Naive thymus-derived CD4-positive, alpha-beta T cell (primary cell): ENCODE data around the gene THBS3. TPM values are rescaled to one million over a fixed set of nuclear protein-coding genes. Genes with fewer than 3 reads are reported as not detected.
"Not testable (repeated sequence)": the region's sequence is repeated elsewhere in the genome, so short reads cannot be mapped to it uniquely, and the experiment has no call there.

ENCODE experiments used
- ATAC-seq: fragments of 150-1000 bp; cut with Tn5 transposase; 2 replicates; pipeline ENCODE4 v1.10.0; 2021; ENCODE audit warnings: mild to moderate bottlenecking, moderate library complexity
- CTCF ChIA-PET: fragments of 350-600 bp; sonication (Branson Sonifier 250); formaldehyde crosslinking; loops from one replicate; lab custom pipeline; 2021; ENCODE audit warnings: antibody characterized with exemption; lab: Charles Lee
- POLR2A ChIA-PET: fragments of 350-600 bp; sonication (Branson Sonifier 250); formaldehyde crosslinking; loops from one replicate; lab custom pipeline; 2021; ENCODE audit warnings: antibody characterized with exemption, inconsistent platforms; lab: Charles Lee
- DNase-seq, 9 donors: peaks; one replicate each; pipeline versions ENCODE4 v3.0.0 to v3.0.0-alpha.2; 2020 to 2022; ENCODE audit warnings: mixed read lengths in 1 of 9
- H3K27ac ChIP-seq: one replicate; pipeline ENCODE4 v1.7.0; 2013; ENCODE audit warnings: mild to moderate bottlenecking, low read depth, low read length, moderate library complexity
- H3K27me3 ChIP-seq, 2 donors: one replicate each; pipeline ENCODE4 v1.7.0; 2013; ENCODE audit warnings: low read length in 2 of 2, mild to moderate bottlenecking in 2 of 2, moderate library complexity in 2 of 2; ENCODE audit not compliant: control insufficient read depth in 2 of 2, insufficient read depth in 2 of 2
- H3K36me3 ChIP-seq, 3 experiments: 1 replicate in 2 of 3; 2 replicates in 1 of 3; pipeline ENCODE4 v1.7.0; 2013; ENCODE audit warnings: low read length in 3 of 3, mild to moderate bottlenecking in 3 of 3, moderate library complexity in 1 of 3; ENCODE audit not compliant: insufficient read depth in 3 of 3, control insufficient read depth in 2 of 3
- H3K4me1 ChIP-seq, 2 donors: one replicate each; pipeline ENCODE4 v1.7.0; 2013; ENCODE audit warnings: low read length in 2 of 2, mild to moderate bottlenecking in 2 of 2, moderate library complexity in 1 of 2; ENCODE audit not compliant: control insufficient read depth in 2 of 2, insufficient read depth in 2 of 2
- H3K4me3 ChIP-seq: 2 replicates; pipeline ENCODE4 v1.7.0; 2013; ENCODE audit warnings: mild to moderate bottlenecking, low read length
- H3K9me3 ChIP-seq, 3 experiments: 1 replicate in 2 of 3; 2 replicates in 1 of 3; pipeline ENCODE4 v1.7.0; 2013; ENCODE audit warnings: low read length in 3 of 3; ENCODE audit not compliant: control insufficient read depth in 2 of 3
- H3K27ac Mint-ChIP-seq, 9 donors: one replicate each; pipeline ENCODE4 v1.8.0; 2020 to 2022; ENCODE audit warnings: mixed read lengths in 9 of 9, mild to moderate bottlenecking in 8 of 9, moderate library complexity in 5 of 9, inconsistent platforms in 2 of 9
- H3K27me3 Mint-ChIP-seq, 5 donors: one replicate each; pipeline ENCODE4 v1.8.0; 2021 to 2022; ENCODE audit warnings: mixed read lengths in 5 of 5, mild to moderate bottlenecking in 1 of 5
- H3K36me3 Mint-ChIP-seq, 5 donors: one replicate each; pipeline ENCODE4 v1.8.0; 2020 to 2022; ENCODE audit warnings: mixed read lengths in 5 of 5, mild to moderate bottlenecking in 3 of 5, inconsistent platforms in 1 of 5
- H3K4me1 Mint-ChIP-seq, 7 donors: one replicate each; pipeline ENCODE4 v1.8.0; 2020 to 2022; ENCODE audit warnings: mixed read lengths in 7 of 7, mild to moderate bottlenecking in 3 of 7, inconsistent platforms in 1 of 7
- H3K4me3 Mint-ChIP-seq, 10 donors: one replicate each; pipeline ENCODE4 v1.8.0; 2020 to 2022; ENCODE audit warnings: mild to moderate bottlenecking in 10 of 10, mixed read lengths in 10 of 10, moderate library complexity in 6 of 10, inconsistent platforms in 2 of 10
- H3K9me3 Mint-ChIP-seq, 11 donors: one replicate each; pipeline ENCODE4 v1.8.0; 2020 to 2022; ENCODE audit warnings: mixed read lengths in 11 of 11, mild to moderate bottlenecking in 4 of 11, inconsistent platforms in 1 of 11, moderate library complexity in 1 of 11
- intact Hi-C, 2 donors: fragments of 100-400 bp; cut with micrococcal nuclease; formaldehyde crosslinking; loops; one replicate each; pipeline ENCODE4 v1.15.1; 2023
- polyA plus RNA-seq, 2 donors: library from polyadenylated mRNA; unstranded; fragments of 300-500 nt; fragmentation: Illumina TruSeq; gene quantifications; one replicate each; pipeline ENCODE4 v1.2.3, GENCODE V29; 2021
- total RNA-seq, 6 experiments: library from RNA in 5 of 6; stranded (reverse) in 5 of 6; gene quantifications; 1 replicate in 5 of 6; 2 replicates in 1 of 6; pipeline ENCODE4 v1.2.3 and lab custom pipeline; 2021 to 2026

THBS3 gene
- total and polyA plus RNA-seq, 7 experiments from 2014 or later = 0.87 to 35.9 (median 26.8) TPM

GRCh38 chr1:155250246-155250632, 42.5 kb upstream of the THBS3 start:
- ChIA-PET CTCF (interaction anchor here (0.6 to 6.4 kb wide), 24 partner anchors 8 to 1134 kb away, joined by 3 to 105 read pairs (median 4); partner anchors contain the start of genes CLK2, FDPS, MTX1 and RUSC1), POLR2A (interaction anchor here (0.6 to 4.0 kb wide), 8 partner anchors 9 to 132 kb away, joined by 3 to 34 read pairs (median 4); partner anchors contain the start of gene SCAMP3)
- no peaks in the 10 kb centered on the region for H3K27me3 ChIP-seq
- no peaks in the 10 kb centered on the region for H3K9me3 Mint-ChIP-seq
- H3K27me3 Mint-ChIP-seq = no peaks in the 10 kb centered on the region
- H3K9me3 ChIP-seq = no peaks in the 10 kb centered on the region
- peak overlapping the region; percentile 45 to 83 (median 68) for H3K4me3 Mint-ChIP-seq
- no peaks in the 10 kb centered on the region for H3K36me3 ChIP-seq
- peak in 1 of 9 donors; percentile 26 for DNase-seq
- H3K27ac Mint-ChIP-seq = peak overlapping the region in 5 of 9 donors; percentile 38 to 86 (median 75)
- intact Hi-C loops = loop anchor here (1.0 to 10.0 kb wide), 9 partner anchors 23 to 479 kb away; partner anchors contain the start of genes FDPS (in 2 of the 2), ASH1L (in 1 of the 2), CLK2 (in 1 of the 2) and HCN3 (in 1 of the 2)
- peak overlapping the region; percentile 54 for H3K4me3 ChIP-seq
- peaks cover under 1 to 7% of the 10 kb centered on the region in 2 donors for H3K4me1 ChIP-seq
- H3K36me3 Mint-ChIP-seq = no peaks in the 10 kb centered on the region
- ATAC-seq = peak; percentile 14
- H3K27ac ChIP-seq = peak overlapping the region; percentile 49
- peaks cover 20 to 33% (median 21%) of the 10 kb centered on the region in 7 donors for H3K4me1 Mint-ChIP-seq

GRCh38 chr1:155247667-155248553, 40.2 kb upstream of the THBS3 start:
- ATAC-seq (no peak), DNase-seq (no peak)
- Mint-ChIP-seq H3K4me3 (no peak overlapping the region), H3K4me1 (peaks cover 20 to 35% (median 25%) of the 10 kb centered on the region in 7 donors), H3K27ac (no peak overlapping the region), H3K36me3 (peaks cover 0 to 5% (median 0%) of the 10 kb centered on the region in 5 donors), H3K9me3 (peaks cover 0 to 8% (median 0%) of the 10 kb centered on the region in 11 donors), H3K27me3 (peaks cover 0 to 6% (median 3%) of the 10 kb centered on the region in 5 donors)
- H3K4me3 ChIP-seq = no peak overlapping the region
- H3K27me3 ChIP-seq = no peaks in the 10 kb centered on the region
- ChIA-PET CTCF (interaction anchor here (0.6 to 6.4 kb wide), 5 partner anchors 57 to 906 kb away, joined by 3 to 105 read pairs (median 3); partner anchors contain the start of gene RUSC1), POLR2A (interaction anchor here (0.9 to 1.8 kb wide), 3 partner anchors 13 to 76 kb away, joined by 5 to 6 read pairs (median 5); partner anchors contain the start of gene THBS3)
- peaks cover 10 to 11% of the 10 kb centered on the region in 2 donors for H3K4me1 ChIP-seq
- H3K9me3 ChIP-seq = no peaks in the 10 kb centered on the region
- no peaks in the 10 kb centered on the region for H3K36me3 ChIP-seq
- no peak overlapping the region for H3K27ac ChIP-seq
- intact Hi-C loops = no loop called here

- H3K9me3 Mint-ChIP-seq, H3K27me3 ChIP-seq, H3K27me3 Mint-ChIP-seq, H3K27ac ChIP-seq, DNase-seq, H3K4me3 ChIP-seq, H3K9me3 ChIP-seq, H3K36me3 Mint-ChIP-seq, intact Hi-C loops, ATAC-seq, H3K36me3 ChIP-seq: not testable (repeated sequence)
- Mint-ChIP-seq H3K4me1 (peaks cover 22 to 42% (median 30%) of the 10 kb centered on the region in 7 donors), H3K27ac (peak overlapping the region in 7 of 9 donors; percentile 9 to 100 (median 43)), H3K4me3 (peak overlapping the region in 1 of 10 donors; percentile 36)
- ChIA-PET POLR2A (interaction anchor here (1.8 kb wide), 1 partner anchor 15 kb away, joined by 6 read pairs; no protein-coding TSS in a partner anchor), CTCF (interaction anchor here (6.4 kb wide), 1 partner anchor 74 kb away, joined by 105 read pairs; the partner anchor contains the start of gene RUSC1)
- H3K4me1 ChIP-seq = peaks cover 12 to 13% of the 10 kb centered on the region in 2 donors
Measured at GRCh38 chr1:155246796-155247195, 39.1 kb upstream of the THBS3 start.

GRCh38 chr1:155245163-155245524, 37.4 kb upstream of the THBS3 start:
- Mint-ChIP-seq H3K9me3 (peaks cover 0 to 8% (median 0%) of the 10 kb centered on the region in 11 donors), H3K36me3 (peaks cover 0 to 5% (median 0%) of the 10 kb centered on the region in 5 donors), H3K4me1 (peaks cover 33 to 52% (median 43%) of the 10 kb centered on the region in 7 donors), H3K27ac (peak overlapping the region; percentile 94 to 100 (median 98)), H3K4me3 (peak overlapping the region; percentile 84 to 97 (median 91)), H3K27me3 (peaks cover 0 to 6% (median 3%) of the 10 kb centered on the region in 5 donors)
- no peaks in the 10 kb centered on the region for H3K27me3 ChIP-seq
- DNase-seq (no peak), ATAC-seq (no peak)
- ChIA-PET POLR2A (interaction anchor here (0.5 to 3.8 kb wide), 16 partner anchors 10 to 968 kb away, joined by 3 to 20 read pairs (median 3); partner anchors contain the start of genes ENTREP3, FDPS, PMF1 and SCAMP3), CTCF (interaction anchor here (0.7 to 1.0 kb wide), 2 partner anchors 8 to 1601 kb away, joined by 3 read pairs; no protein-coding TSS in a partner anchor)
- H3K9me3 ChIP-seq = no peaks in the 10 kb centered on the region
- peak overlapping the region; percentile 73 for H3K27ac ChIP-seq
- peaks cover 19 to 20% of the 10 kb centered on the region in 2 donors for H3K4me1 ChIP-seq
- no peaks in the 10 kb centered on the region for H3K36me3 ChIP-seq
- intact Hi-C loops = loop anchor here (2.0 kb wide), 2 partner anchors 32 to 50 kb away; partner anchors contain the start of gene HCN3 (in 1 of the 2)
- H3K4me3 ChIP-seq = peak overlapping the region; percentile 63

DNA sequence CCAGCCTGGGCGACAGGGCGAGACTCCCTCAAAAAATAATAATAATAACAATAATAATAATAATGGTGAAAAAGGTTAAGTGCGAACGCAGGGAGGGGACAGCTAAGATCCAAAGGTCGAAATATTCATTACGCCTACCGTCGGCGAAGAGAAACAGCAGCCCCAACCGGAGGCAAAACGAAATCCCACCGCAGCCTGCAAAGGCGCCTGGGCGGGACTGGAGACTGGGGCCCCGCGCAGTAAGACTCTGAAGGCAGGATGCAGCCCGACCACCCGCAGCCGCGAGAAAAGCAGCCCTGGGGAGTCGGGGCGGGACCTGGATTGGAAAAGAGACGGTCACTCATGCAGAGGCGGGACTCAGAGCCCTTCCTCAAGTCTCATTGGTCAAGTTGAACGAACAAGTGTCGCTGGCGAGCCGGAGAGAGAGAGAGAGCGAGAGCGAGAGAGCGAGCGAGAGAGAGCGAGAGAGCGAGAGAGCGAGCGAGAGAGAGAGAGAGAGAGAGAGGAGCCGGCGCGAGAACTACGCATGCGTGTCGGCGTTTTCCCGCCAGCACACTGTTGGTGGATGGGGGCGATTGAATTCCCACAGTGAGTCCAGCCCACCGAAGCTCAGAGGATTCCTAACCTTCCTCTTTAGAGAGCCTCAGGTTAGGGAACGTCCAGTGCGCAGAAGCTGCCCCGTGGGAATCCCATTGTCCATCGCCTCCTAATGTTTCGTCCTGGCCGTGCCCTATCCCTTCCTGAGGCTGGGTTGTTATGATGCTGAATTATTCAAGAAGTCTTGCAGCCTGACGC, 36.9 kb upstream of the THBS3 start:
- peaks cover 19 to 20% of the 10 kb centered on the region in 2 donors for H3K4me1 ChIP-seq
- peak; percentile 92 for ATAC-seq
- peak overlapping the region; percentile 94 to 100 (median 98) for H3K27ac Mint-ChIP-seq
- peaks cover 0 to 5% (median 0%) of the 10 kb centered on the region in 5 donors for H3K36me3 Mint-ChIP-seq
- peak; percentile 76 to 96 (median 94) for DNase-seq
- peaks cover 0 to 6% (median 3%) of the 10 kb centered on the region in 5 donors for H3K27me3 Mint-ChIP-seq
- H3K4me1 Mint-ChIP-seq = peaks cover 31 to 50% (median 44%) of the 10 kb centered on the region in 7 donors
- H3K27me3 ChIP-seq = no peaks in the 10 kb centered on the region
- H3K27ac ChIP-seq = peak overlapping the region; percentile 73
- H3K4me3 Mint-ChIP-seq = peak overlapping the region; percentile 84 to 97 (median 91)
- H3K36me3 ChIP-seq = no peaks in the 10 kb centered on the region
- peak overlapping the region; percentile 63 for H3K4me3 ChIP-seq
- no peaks in the 10 kb centered on the region for H3K9me3 ChIP-seq
- ChIA-PET CTCF (interaction anchor here (0.6 to 1.9 kb wide), 6 partner anchors 8 to 1600 kb away, joined by 3 to 8 read pairs (median 3); no protein-coding TSS in a partner anchor), POLR2A (interaction anchor here (0.6 to 3.8 kb wide), 23 partner anchors 11 to 970 kb away, joined by 3 to 20 read pairs (median 4); partner anchors contain the start of genes CLK2, ENTREP3, FDPS and KRTCAP2)
- intact Hi-C loops = loop anchor here (1.0 to 5.0 kb wide), 14 partner anchors 17 to 1093 kb away; partner anchors contain the start of genes HCN3 (in 2 of the 2), KRTCAP2 (in 2 of the 2), SCAMP3 (in 2 of the 2) and TRIM46 (in 2 of the 2)
- peaks cover 0 to 8% (median 0%) of the 10 kb centered on the region in 11 donors for H3K9me3 Mint-ChIP-seq
